BE2C (cell line): ENCODE results near the gene PRKAG1. TPM values are rescaled to one million over a fixed set of nuclear protein-coding genes. Genes with fewer than 3 reads are reported as not detected.
"Not testable (repeated sequence)": the region's sequence is repeated elsewhere in the genome, so short reads cannot be mapped to it uniquely, and the experiment has no call there.

Source experiments
- DNase-seq: peaks from one replicate; pipeline ENCODE4 v3.0.0-alpha.2; 2020
- H3K27me3 ChIP-seq: fragments of 250-450 bp; sonication (Bioruptor Pico); 2 replicates; pipeline ENCODE4 v1.5.1; 2020; ENCODE audit warnings: mild to moderate bottlenecking
- H3K36me3 ChIP-seq: fragments of 250-450 bp; sonication (Bioruptor Pico); 2 replicates; pipeline ENCODE4 v1.5.1; 2020; ENCODE audit warnings: mild to moderate bottlenecking
- H3K4me1 ChIP-seq: fragments of 250-450 bp; sonication (Bioruptor Pico); 2 replicates; pipeline ENCODE4 v1.5.1; 2020
- H3K4me3 ChIP-seq: 2 replicates; pipeline ENCODE4 v1.5.1; 2011; ENCODE audit warnings: low read depth, low read length
- H3K9me3 ChIP-seq: fragments of 250-450 bp; sonication (Bioruptor Pico); 2 replicates; pipeline ENCODE4 v1.5.1; 2020
- polyA plus RNA-seq: library from polyadenylated mRNA; unstranded; fragments of >200 nt; gene quantifications from one replicate; pipeline ENCODE4 v1.2.1, GENCODE V29; 2012; ENCODE audit warnings: low read depth, missing spikeins; ENCODE audit not compliant: insufficient read length, insufficient read depth
- TF ChIP-seq, protein P1 (sequence below): IDR thresholded peaks from 2 replicates; pipeline ENCODE4 v1.5.1; 2012; ENCODE audit warnings: mild to moderate bottlenecking, low read depth, low read length

The PRKAG1 gene
- 83.7 TPM for polyA plus RNA-seq

DNA sequence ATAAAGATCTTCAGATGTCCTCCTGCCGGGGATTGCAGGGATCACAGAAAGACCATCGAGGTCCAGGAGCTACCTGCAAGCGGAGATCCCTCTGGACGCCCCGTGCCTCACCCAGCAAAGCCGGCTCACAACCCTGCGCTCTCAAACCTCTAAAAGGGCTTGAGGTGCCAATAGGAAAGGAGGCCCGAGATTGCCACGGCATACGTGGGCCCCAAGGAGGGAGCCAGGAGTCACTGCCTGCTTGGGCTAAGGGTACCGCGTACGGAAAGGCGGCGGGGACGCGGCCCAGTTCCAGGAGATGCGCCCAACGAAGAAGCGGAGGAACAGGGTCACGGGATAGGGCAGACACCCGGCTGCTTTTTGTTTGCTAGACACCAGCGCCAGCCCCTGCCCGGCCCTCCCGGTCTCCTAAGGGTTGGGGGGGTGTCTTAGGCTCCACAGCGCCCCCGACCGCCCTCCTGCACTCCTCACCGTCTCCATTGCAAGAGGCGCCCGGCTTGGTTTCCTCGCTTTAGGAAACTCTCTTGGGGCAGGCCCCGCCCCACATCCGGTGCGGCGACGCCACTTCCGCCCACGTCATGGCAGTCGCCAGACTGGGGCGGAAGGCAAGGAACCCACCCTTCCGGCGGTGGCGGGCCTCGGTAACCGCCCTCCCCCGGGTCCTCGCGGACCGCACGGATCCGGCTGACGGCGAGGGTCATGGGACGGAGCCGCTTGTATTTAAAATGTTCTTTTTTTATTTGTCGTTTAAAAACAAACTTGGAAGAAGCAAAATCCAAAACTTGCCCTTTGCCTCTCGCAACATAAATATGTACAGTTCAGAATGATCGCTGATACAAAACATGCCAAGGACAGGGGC lies at the start of gene PRKAG1:
Gene PRKAG1, minus strand, starts transcription at position 516 of the 859 bp plus-strand sequence. Its CDS starts 36 bp downstream, at position 480.
- no peaks in the 10 kb centered on the region for H3K4me1 ChIP-seq
- H3K9me3 ChIP-seq: no peaks in the 10 kb centered on the region
- peak; percentile 98 for DNase-seq
- H3K36me3 ChIP-seq: peaks cover 23% of the 10 kb centered on the region
- TF ChIP-seq, protein P1, sequence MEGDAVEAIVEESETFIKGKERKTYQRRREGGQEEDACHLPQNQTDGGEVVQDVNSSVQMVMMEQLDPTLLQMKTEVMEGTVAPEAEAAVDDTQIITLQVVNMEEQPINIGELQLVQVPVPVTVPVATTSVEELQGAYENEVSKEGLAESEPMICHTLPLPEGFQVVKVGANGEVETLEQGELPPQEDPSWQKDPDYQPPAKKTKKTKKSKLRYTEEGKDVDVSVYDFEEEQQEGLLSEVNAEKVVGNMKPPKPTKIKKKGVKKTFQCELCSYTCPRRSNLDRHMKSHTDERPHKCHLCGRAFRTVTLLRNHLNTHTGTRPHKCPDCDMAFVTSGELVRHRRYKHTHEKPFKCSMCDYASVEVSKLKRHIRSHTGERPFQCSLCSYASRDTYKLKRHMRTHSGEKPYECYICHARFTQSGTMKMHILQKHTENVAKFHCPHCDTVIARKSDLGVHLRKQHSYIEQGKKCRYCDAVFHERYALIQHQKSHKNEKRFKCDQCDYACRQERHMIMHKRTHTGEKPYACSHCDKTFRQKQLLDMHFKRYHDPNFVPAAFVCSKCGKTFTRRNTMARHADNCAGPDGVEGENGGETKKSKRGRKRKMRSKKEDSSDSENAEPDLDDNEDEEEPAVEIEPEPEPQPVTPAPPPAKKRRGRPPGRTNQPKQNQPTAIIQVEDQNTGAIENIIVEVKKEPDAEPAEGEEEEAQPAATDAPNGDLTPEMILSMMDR: peak; percentile 53
- H3K4me3 ChIP-seq: peak within 1 kb of the TSS; percentile 79
- no peaks in the 10 kb centered on the region for H3K27me3 ChIP-seq

DNA sequence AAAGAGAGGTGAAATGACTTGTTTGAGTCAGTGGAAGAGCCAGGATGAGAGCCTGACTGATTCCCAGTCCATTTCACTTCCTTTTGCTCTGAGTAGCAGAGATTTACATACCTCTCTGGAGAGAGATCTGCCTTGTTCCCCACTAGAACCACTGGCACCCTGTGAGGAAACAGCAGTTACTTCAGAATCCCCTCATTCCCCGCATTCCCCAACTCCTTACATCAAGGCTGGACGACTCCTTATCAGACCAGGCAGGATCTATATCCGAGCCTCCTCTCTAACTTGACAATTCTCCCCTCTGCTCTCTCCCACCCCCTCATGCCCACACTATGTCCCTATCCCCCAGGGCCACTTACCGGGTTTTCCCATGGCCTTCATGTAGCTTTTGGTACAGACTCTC lies 47.5 kb upstream of the PRKAG1 start:
- Histone ChIP-seq H3K4me1 (no peaks in the 10 kb centered on the region; the same call in 1 of the 2 replicates), H3K27me3 (no peaks in the 10 kb centered on the region), H3K9me3 (no peaks in the 10 kb centered on the region), H3K36me3 (no peaks in the 10 kb centered on the region), H3K4me3 (no peak overlapping the region)
- TF ChIP-seq, protein P1: no peak
- no peak for DNase-seq

DNA sequence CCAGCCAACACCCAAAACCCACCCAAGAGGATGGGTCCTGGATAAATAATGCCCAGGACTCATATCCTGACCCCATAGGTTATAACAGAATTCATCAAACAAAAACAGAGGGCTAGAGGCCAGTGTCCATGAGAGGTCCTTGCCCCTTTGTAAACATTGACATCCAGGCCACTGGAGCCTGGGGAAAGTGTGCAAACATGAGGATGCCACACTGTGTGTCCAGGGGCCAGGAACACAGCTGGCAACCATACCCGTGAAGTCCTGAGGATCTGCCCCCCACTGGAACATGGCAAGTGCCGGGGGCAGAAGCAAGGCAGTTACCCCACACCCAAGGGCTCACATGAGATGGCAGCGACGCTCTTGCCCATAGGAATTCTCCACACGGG lies 46.2 kb upstream of the PRKAG1 start:
- Histone ChIP-seq H3K4me1 (no peaks in the 10 kb centered on the region; the same call in 1 of the 2 replicates), H3K36me3 (no peaks in the 10 kb centered on the region; the same call in 1 of the 2 replicates), H3K9me3 (no peaks in the 10 kb centered on the region), H3K27me3 (no peaks in the 10 kb centered on the region), H3K4me3 (no peak overlapping the region)
- TF ChIP-seq, protein P1: no peak
- DNase-seq: no peak

DNA sequence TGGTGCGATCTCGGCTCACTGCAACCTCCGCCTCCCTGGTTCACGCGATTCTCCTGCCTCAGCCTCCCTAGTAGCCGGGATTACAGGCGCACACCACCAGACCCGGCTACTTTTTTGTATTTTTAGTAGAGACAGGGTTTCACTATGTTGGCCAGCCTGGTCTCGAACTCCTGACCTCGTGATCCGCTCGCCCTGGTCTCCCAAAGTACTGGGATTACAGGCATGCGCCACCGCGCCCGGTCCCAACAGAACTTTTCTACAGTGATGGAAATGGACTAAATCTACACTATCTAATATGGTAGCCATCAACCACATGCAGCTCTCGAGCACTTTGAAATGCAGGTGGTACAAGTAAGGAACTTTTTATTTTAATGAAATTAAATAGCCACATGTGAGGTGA lies 43.3 kb upstream of the PRKAG1 start:
- H3K4me3 ChIP-seq, H3K4me1 ChIP-seq: not testable (repeated sequence)

DNA sequence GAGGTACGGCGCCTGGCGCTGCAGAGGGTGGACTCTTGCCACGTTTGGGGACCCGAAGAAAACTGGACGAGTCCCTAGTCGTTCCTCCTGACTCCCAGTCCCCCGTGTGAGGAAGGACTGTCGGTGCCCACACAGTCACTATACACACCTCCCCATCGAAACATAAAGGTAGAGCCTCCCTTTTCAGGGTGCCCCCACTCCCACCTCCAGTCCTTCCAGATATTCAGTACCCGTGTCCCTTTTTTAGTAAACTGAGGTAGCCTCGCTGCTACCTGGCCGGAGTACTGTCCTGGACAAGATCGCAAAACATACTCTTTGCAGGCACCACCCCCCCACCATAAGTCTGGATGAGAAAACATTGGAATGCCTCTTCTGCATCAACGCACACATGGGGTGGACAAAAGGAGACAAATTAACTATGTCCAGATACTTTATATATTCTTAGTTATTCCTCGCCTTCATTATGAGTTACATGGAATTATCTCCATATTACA lies 42.6 kb upstream of the PRKAG1 start:
- no peaks in the 10 kb centered on the region for H3K9me3 ChIP-seq
- no peaks in the 10 kb centered on the region; the same call in 1 of the 2 replicates for H3K4me1 ChIP-seq
- TF ChIP-seq, protein P1: no peak
- H3K4me3 ChIP-seq: peak overlapping the region; percentile 95
- H3K36me3 ChIP-seq: no peaks in the 10 kb centered on the region; the same call in 1 of the 2 replicates
- DNase-seq: no peak
- no peaks in the 10 kb centered on the region for H3K27me3 ChIP-seq

More for the DNA sequence above, 43.3 kb upstream of the PRKAG1 start:
- H3K9me3 ChIP-seq, H3K27me3 ChIP-seq, DNase-seq, H3K36me3 ChIP-seq: not testable (repeated sequence)

DNA sequence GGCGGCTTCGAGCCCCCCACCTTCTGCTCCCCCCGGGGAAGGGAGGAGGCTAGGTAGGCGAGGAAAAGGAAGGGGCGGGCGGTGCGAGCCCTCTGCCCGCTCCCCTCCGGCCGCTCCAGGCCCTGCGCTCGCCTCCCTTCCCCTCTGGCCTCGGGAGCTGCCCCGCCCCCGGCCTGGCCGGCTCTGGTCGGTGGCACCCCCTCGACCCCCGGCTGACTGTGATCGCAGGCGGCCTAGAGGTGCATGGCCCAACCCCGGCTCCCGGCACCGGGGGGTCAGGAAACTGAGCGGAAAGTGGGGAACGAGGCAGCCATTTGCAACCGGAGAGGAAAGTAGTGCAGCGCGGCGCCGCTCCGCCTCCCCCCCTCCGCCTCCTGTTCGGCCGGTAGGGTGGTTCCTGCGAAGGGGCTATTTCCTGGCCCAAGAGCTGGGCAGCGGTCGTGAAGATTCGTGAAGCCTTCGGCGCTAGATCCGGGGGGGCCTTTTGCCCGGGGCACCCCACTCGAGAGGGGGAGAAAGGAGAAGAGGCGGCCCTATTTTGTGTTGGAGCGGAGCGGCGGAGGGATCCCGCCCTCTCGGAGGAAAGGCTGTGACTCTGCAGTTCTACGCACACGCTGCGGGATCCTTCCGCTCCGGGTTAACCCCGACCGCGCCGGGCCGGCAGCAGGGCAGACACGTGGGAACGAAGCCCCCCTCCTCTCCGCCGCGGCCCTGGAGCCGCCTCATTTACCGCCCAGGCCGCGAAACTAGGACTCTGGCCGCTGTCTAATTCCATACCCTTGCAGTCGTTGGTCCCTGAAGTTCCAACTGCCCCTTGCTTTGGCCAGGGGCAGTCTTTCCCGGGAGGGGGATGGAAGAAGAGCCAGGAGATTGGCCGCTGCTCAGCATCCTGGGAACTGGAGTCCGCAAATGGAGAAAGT lies 41.9 kb upstream of the PRKAG1 start, which contains the start of gene KMT2D:
Gene KMT2D, minus strand, starts transcription at position 558 of the 920 bp plus-strand sequence. CDS start 5,470 bp downstream, outside the sequence.
- Histone ChIP-seq H3K36me3 (peaks cover 4% of the 10 kb centered on the region), H3K9me3 (no peaks in the 10 kb centered on the region), H3K4me1 (no peaks in the 10 kb centered on the region; the same call in 1 of the 2 replicates), H3K4me3 (peak within 1 kb of the TSS; percentile 95), H3K27me3 (no peaks in the 10 kb centered on the region)
- peak; percentile 94 for DNase-seq
- TF ChIP-seq, protein P1: peak; percentile 32
